Left kidney (tissue), 2 donors: Measurements from ENCODE around the gene NT5DC4. TPM values are rescaled to one million over a fixed set of nuclear protein-coding genes. Genes with fewer than 3 reads are reported as not detected.

ENCODE experiments used
- DNase-seq: peaks from one replicate; pipeline ENCODE4 v3.0.0-alpha.2; 2013
- polyA plus RNA-seq: library from polyadenylated mRNA; unstranded; fragments of 120-200 nt; gene quantifications from one replicate; pipeline ENCODE4 v1.2.1, GENCODE V29; 2013; ENCODE audit not compliant: insufficient read length

The NT5DC4 gene
- polyA plus RNA-seq, 1 donor: 0.83 TPM

DNA sequence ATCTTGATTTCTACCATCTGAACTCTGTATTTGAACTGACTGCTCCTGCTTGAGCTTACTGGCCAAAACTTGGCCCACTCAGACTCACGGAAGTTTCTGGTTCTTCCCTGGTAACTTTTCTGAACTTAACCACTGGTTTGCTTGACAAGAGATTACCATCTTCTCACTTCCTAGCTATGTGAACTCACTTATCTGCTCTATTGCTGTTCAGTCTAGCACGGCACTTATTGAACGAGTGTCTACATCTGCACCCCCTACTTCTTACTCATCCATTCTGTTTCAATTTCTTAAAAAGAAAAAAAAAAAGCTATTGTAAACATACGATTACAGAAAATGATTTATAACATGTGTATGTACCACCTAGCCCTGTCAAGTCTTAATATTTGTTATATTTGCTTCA is 34.6 kb downstream of the NT5DC4 start:
- no peak for DNase-seq

DNA sequence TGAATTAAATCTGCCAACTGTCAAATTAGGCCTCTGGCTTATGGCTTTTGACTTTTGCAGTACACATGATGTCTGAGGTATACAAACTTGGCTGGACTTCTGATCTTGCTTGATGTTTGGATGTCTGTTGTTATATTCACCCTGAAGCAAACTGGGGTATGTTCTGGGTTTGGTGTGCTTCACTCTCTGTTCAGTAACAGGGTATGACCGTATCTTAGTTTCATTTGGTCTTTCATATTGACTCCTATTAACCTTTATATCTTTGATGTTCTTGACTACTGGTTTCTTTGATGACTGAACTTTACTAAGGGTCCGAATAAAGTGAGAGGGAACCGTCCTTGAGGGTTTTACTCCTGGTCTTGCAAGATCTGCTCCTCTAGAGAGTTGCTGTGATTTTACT is 35.4 kb downstream of the NT5DC4 start:
- no peak for DNase-seq

DNA sequence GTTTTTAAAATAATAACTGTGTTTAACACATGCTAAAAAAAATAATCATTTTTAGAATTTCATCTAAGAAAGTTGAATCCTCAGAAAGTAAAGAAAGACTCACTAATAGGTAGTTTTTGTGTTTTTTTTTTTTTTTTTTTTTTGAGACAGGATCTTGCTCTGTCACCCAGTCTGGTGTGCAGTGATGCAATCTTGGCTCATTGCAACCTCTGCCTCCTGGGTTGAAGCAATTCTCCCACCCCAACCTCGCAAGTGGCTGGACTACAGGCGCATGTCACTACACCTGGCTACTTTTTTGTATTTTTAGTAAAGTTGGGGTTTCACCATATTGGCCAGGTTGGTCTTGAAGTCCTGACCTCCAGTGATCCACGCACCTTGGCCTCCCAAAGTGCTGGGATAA is 36.4 kb downstream of the NT5DC4 start:
- DNase-seq: no peak

DNA sequence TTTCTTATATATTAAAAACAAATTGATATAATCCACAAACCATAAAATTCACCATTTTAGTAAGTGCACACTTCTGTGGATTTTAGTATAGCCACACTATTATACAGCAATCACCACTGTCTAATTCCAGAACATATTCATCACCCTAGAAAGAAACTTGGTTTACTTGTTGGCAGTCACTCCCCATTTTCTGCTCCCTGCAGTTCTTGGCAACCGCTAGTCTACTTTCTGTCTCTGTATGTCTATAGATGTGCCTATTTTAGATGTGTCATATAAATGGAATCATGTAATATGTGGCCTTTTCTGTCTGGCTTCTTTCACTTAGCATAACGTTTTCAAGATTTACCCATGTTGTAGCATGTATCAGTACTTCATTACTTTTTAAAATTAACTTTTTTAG is 37.9 kb downstream of the NT5DC4 start:
- no peak for DNase-seq

DNA sequence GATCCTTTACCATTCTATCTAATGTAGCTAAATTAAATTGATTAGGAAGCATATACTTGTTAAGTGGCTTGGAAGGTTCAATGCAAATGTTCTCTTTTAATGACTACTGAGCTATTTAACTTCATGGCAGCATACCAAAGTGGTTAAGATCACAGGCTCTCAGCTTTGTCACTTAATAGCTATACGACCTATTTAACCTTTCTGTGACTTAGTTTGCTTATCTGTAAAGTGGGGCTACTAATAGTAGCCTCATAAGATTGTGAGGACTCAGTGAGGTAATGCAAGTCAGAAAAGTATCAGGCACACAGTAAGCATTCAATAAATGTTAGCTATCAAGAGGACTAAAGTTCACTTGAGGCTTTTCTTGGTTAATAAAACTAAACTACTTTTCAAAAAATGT is 39.3 kb downstream of the NT5DC4 start:
- no peak for DNase-seq

DNA sequence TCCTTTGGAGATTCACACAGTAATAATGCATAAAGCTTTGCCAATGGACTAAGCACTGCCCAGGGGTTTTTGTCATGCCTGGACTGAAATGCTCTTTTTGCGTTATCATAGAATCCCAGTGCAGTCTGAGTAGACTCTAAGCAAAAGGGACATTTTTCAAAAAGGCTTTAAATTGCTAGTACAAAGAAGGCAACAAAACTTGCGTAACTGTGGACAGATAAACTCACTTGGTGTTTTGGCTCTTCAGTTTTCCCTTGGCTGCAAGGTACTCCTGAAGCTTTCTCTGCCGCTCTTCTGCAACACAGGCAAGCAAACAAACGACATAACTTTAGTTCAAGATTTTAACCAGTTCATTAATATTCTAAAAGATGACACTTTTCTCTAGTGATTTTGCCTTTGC is 41.5 kb downstream of the NT5DC4 start:
- DNase-seq: no peak

DNA sequence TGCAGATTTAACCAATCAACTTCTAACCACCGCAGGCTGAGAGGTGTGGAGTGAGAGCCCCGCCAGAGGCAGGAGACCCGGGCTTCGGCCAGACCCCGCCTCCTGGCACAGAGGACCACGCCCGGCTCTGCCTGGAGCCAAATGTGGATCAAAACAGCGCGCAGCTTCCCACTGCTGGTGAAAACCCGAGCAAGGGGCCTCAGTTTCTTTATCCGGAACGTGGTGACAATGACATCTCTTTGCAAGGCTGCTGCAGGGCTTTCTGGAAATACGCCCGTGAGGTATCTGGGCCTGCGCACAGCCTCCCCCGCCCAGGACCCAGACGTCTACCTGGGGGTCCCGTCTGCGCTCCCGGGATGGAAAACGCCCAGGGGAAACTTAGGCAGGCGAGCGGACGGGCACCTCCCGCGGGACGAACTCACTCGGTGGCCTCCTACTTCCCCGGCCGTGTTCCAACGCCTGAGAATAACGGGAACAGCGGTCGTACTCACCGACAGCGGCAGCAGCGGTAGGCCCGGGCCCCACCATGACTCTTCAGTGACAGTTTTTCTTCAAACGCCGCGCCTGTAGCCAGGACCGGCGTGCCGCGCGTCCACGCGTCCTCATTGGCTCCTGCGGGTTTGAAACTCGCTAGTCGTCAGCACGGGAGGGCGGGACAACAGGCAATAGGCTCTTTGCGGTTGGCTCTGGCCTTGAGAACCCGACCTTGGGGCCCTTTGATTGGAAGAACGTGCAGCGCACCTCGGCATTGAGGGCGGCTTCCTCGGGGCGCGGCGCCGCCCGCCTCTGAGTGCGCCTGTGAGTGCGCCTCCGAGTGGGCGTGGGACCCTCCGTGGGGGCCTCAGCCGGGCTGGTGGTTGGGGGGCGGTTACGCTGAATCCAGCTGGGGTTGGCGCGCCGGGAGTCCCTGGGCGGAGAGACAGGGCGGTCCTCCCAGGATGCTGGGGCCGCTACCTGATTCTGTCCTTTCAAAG is 43.5 kb downstream of the NT5DC4 start, which contains the start of gene CKAP2L:
CKAP2L (minus strand) TSS at position 539 of the 974 bp plus-strand sequence; CDS start at position 528, 11 bp downstream.
- DNase-seq: peak; percentile 97

DNA sequence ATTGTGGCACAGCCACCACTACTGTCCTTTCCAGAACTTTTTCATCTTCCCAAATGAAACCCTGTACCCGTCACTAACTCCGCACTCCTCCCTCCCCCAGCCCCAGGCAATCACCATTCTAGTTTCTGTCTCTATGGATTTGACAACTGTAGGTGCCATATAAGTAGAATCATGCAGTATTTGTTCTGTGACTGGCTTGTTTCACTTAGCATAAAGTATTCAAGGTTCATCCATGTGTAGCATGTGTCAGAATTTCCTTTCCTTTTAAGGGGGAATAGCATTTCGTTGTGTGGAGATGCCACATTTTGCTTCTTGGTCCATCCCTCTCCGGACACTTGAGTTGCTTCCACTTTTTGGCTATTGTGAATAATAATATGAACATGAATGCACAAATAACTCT is 44.4 kb downstream of the NT5DC4 start:
- DNase-seq: no peak

DNA sequence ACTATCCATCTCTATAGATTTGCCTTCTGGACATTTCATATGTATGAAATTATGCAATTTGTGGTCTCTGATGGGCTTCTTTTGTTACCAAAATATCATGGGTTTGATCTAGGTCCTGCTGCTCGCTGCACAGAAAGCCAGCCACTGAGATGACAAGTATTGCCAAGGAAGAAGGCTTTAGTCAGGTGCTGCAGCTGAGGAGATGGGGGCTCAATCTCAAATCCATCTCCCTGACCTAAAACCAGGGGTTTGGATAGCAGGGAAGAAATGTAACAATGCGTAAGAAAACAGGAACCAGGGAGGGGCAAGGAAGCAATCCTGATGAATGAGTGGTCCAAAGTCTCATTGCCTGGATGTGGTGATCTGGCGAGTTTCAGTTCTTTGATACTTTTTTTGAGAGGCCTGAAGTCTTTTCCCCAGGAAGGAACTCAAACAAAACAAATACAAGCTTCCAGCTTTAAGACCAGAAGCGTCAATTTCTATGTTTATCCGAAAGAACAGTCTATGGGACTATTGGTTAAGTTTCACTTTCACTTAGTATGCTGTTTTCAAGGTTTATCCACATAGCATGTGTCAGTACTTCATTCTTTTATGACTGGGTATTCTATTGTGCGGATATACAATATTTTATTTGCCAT is 47.0 kb downstream of the NT5DC4 start:
- no peak for DNase-seq

DNA sequence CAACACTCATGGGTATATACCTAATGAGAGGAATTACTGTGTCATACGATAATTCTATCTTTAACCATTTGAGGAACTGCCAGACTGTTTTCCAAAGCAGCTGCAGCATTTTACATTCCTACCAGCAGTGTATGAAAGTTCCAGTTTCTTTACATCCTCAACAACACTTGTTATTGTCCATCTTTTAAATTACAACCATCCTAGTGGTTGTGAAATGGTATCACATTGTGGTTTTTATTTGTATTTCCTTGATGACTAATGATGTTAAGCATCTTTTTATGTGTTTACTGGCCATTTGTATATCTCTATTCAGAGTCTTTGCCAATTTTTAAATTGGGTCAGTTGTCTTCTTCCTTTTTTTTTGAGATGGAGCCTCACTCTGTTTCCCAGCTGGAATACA is 47.6 kb downstream of the NT5DC4 start:
- DNase-seq: no peak

DNA sequence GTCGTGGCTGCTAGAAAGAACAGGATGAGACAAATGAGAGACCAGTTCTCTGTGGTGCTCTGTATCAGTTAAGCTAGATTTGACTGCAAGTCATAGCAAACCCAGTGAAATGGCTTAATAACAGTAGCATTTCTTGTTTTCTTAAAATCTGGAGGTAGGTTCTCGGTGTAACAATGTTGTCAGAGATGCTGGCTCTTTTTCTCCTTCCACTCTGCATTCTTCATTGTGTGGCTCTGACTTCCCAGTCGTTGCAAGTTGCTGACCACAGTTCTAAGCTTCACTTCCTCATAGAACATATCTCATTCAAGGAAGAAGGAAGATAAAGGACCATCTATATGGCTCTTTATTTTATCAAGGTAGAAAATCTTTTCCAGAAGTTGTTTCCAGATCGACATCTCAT is 51.5 kb downstream of the NT5DC4 start:
- DNase-seq: no peak

DNA sequence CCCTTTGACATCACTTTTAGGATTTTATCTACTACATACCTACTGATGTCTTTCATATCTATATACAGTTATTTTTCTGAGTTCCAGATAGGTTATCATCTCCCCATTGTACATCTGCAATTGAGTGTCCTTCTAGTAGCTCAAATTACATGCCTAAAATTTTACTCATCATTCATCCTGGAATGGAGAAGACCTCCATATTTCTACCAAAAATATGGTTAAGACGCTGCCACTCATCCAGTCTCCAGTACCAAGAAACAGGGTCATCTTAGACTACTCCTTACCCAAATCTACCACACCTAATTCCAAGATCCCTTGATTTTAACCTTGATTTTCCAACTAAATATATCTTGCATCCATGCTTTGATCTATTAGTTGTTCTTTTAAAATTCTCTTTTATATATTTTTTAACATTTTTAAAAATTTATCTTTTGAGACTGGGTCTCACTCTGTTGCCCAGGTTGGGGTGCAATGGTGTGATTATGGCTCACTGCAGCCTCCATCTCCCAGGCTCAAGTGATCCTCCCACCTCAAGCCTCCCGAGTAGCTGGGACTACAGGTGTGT is 52.2 kb downstream of the NT5DC4 start:
- no peak for DNase-seq

DNA sequence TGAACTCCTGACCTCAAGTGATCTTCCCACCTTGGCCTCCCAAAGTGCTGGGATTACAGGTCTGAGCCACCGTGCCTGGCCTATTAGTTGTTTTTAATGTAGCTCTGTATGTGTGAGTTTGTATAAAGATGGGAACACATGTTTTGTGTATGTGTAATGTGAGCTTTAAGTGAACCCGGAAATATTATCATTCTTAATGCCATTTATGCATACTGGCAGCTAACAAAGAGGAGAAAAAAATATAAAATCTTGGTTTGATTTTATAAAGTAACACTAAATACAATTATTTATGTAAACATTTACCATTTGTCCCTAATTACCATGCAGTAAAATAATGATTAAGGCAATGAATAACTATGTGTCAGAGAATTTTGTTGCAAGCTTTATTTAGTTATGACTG is 52.7 kb downstream of the NT5DC4 start:
- DNase-seq: no peak

DNA sequence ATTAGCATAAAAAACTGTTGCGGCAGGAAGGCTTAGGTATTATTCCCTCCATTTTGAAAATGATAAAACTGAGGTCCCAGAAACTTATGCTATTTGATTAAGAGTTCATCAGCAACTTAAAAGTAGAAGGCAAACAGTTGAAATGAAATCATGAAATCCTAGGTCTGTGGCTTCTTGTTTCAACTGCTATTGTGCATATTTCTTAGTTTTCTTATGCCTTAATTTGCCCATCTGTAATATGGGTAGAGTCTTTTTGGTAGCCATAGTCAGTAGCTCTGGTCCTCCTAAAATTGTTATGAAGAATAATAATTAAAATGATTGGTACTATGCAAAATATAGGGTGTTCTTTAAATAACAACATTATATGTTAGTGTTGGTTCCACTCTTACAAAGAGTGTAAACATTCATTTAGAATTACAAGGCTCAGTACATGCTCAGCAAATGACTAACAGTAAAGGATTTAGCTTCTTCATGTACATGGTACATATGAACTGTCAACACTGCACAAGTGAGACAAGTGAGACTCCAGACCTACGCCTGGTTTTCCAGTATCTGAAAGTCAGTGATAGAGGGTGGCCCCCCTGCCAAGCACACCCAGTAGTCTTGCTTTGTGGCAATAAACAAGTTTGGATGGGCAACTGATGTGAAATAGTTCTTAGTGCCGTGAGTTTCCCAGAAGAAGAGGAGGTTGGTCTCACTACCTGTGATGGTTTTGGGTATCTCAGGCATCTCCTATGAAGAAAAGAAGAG is 53.9 kb downstream of the NT5DC4 start:
- DNase-seq: no peak

DNA sequence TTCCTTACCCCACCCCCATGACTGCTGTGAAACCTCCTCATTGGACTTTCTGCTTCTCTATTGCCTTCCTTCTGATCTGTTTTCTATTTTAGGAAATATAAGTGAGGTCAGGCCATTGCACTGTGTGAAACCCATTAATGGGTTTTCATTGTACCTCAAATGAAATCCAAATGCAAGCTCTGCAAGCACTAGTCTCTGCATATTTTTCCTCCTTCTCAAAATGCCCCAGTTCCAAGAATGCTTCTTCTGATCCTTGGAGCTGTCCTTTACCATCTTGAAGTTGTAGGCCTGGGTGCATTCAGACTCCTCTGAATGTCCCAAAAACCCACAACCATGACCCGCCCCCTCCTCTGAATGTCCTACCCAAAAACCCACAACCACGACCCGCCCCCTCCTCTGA is 55.3 kb downstream of the NT5DC4 start:
- DNase-seq: no peak

DNA sequence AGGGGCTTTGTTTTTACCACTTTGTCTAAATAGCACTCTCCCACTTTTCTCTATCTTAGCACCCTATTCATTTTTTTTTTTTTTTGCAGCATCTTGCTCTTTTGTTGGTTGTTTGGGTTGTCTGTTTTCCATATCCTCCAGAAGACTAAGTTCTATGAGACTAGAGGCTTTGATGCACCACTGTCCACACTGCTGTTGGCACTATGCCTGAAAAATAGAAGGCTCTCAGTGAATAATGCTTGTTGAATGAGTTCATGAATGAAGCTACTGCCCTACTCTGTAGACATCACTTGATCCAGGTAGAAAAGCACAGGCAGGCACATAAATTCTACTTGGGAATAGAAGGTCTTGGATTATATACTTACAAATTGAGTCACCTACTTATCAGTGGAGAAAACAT is 56.2 kb downstream of the NT5DC4 start:
- DNase-seq: no peak

DNA sequence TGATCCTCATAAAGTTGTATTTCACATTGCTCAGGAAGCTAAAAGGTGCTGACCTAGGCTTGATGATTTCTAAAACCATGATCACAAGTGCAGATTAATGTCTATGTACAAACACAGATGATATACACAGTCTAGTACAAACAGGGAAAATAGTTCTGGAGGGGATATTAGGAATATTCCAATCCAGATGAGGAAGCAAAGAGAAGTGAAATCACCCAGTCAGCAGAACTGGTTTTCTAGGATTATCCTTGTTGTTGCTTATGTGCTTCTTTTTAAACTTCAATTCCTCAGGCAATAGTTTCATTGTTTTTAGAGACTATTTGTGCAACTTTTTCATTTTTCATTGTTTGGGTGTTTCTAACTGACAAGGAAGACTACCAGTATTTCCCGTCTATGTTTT is 58.8 kb downstream of the NT5DC4 start:
- no peak for DNase-seq

DNA sequence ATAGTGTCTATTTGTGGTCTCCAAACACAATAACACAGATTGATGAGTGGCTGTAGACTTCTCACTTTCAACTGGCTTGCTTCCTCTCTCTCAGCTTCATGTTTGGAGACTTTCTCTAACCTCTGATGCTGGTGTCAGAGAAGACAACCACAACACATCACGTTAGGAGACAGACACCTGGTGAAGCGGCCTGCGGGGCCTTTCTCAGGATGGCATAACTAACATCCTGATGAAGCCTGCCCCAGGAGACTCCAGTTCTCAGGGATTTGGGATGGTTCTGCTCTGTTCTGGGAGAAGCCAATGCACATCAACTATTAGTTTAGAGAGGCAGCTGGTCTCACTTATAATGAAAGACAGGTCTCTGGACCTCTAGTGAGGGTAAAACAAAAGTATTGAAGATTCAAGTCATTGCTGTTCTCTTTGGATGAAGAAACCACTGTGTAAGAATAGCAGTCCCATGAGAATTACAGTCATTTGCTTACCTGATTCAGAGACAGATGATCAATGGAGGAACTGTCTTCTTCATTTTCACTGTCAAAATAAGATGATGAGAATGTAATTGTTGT is 61.5 kb downstream of the NT5DC4 start:
- DNase-seq: no peak

DNA sequence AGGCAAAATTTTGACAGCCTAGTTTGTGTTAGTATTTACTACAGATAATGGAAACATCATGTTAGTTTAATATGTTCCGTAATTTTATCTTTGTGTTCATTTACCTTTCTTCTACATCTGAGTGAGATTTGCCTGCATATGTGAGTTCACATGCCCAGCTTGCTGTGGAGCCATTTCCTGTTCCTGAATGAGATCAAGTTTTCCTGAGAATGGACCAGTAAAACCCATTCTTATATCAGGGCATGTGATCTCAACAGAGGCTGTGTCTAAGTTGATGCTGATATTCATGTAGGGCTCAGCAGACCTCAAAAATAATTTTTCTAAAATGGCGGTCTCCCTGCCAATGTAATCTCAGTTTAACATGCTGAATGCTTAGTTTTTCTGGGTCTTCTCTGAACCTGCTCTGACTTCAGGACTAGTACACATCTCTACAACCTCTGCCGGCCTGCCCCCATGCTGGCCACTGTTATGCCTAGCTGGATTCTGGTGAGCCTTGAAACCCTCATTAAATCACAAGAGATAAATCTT is 62.4 kb downstream of the NT5DC4 start:
- no peak for DNase-seq

DNA sequence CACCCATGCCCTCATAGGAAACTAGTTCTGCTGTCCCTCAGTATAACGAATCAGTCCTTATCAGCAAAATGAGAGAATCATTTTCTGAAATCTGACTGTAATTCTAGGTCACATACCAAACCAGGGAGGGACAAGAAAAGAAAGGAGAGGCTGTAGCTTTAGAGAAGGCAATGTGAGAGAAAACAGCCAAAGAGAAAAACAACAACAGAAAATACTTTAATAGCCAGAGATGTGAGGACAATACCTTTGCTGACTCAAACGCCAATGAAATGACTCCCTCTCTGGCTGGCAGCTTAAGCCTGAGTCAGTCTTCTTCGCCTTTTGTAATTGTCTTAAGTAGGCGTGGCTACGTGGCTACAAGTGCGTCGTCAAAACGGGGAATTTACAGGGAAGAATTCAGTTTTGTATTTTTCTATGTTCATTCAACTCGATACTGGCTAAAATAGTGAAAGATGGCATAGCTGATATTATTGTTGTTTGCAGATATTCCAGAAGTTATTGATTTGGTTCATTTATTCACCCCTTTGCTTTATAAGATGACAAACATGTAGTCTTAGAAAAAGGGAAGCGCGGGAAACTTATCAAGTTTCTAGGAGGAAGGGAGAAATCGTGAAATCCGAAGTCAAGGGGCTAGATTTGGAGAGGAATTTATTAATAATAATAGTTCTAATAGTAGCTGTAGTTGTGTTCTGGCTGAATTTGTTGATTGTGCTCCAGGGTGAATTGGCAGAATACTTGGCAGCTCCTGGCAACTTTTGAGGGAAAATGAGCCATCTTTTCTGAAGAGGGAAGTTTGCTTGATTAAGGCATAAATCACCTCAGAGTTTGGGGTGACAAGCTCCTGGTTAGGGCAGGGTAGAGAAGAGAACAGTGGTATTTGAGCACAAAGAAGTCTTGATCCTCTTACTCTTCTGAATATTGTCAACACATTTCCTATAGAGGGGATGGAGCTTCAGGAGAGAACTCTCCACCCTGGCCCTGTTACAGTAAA is 63.7 kb downstream of the NT5DC4 start, which contains the start of gene IL1A:
IL1A (minus strand) TSS at position 295 of the 991 bp plus-strand sequence. CDS start 723 bp downstream, outside the sequence.
- no peak for DNase-seq
